ENCODE results near the gene ATP6V1G2. TPM values are rescaled to one million over a fixed set of nuclear protein-coding genes. Genes with fewer than 3 reads are reported as not detected.
A peak's percentile ranks its signal among the peaks of the same experiment; 100 is the strongest.

ATP6V1G2 gene
- total RNA-seq, 4 donors from 2014 or later: 0.82 to 0.95 TPM; not detected in 2

DNA sequence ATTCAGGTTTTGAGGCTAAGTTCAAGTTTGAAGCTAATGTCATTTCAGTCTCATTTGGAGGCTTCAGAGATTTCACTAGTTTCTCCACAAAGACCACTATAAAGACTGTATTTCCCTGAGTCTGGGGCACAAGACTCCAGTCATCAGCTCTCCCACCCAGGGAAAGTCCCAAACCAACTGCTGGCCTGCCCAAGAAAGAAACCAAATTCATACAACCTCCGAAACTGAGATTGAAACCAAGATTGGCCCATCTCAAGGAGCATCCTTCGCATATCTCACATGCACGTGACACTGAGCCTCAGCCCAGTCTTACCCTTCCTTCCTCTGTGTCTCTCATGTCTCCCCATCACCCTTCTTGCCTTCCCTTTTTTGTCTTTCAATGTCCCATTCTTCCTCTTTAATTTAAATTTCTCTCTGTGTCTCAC lies 22.1 kb upstream of the ATP6V1G2 start:
- DNase-seq: peak; percentile 55
- Histone ChIP-seq H3K27me3 (peaks cover 5% of the 10 kb centered on the region), H3K4me3 (no peak overlapping the region), H3K27ac (no peak overlapping the region), H3K9me3 (no peaks in the 10 kb centered on the region), H3K4me1 (peaks cover 0 to 5% (median 0%) of the 10 kb centered on the region in 4 donors), H3K36me3 (no peaks in the 10 kb centered on the region)
- 43 to 64% methylated on average over 2 to 3 of the region's 3 CpGs for WGBS, 2 donors (ENCODE audit: low coverage in 1 of 2)
- TF ChIP-seq POLR2AphosphoS5 (IDR thresholded peaks at IDR 0.05): no peak
- no peak for TF ChIP-seq EP300 (IDR thresholded peaks at IDR 0.05; ENCODE audit: low read depth)
- TF ChIP-seq, protein P1, sequence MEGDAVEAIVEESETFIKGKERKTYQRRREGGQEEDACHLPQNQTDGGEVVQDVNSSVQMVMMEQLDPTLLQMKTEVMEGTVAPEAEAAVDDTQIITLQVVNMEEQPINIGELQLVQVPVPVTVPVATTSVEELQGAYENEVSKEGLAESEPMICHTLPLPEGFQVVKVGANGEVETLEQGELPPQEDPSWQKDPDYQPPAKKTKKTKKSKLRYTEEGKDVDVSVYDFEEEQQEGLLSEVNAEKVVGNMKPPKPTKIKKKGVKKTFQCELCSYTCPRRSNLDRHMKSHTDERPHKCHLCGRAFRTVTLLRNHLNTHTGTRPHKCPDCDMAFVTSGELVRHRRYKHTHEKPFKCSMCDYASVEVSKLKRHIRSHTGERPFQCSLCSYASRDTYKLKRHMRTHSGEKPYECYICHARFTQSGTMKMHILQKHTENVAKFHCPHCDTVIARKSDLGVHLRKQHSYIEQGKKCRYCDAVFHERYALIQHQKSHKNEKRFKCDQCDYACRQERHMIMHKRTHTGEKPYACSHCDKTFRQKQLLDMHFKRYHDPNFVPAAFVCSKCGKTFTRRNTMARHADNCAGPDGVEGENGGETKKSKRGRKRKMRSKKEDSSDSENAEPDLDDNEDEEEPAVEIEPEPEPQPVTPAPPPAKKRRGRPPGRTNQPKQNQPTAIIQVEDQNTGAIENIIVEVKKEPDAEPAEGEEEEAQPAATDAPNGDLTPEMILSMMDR (IDR thresholded peaks at IDR 0.05): no peak
- TF ChIP-seq POLR2A (IDR thresholded peaks at IDR 0.05): no peak
- in situ Hi-C loops (cut with MboI; ENCODE audit: low pct_ligation_motif_present in 1 of 4, low pct_unique_long_range_greater_than_20kb in 1 of 4, low sequenced_read_pairs in 3 of 4): no loop called here
- intact Hi-C loops (cut with DNase I; ENCODE audit: low total_unique reads): no loop called here

DNA sequence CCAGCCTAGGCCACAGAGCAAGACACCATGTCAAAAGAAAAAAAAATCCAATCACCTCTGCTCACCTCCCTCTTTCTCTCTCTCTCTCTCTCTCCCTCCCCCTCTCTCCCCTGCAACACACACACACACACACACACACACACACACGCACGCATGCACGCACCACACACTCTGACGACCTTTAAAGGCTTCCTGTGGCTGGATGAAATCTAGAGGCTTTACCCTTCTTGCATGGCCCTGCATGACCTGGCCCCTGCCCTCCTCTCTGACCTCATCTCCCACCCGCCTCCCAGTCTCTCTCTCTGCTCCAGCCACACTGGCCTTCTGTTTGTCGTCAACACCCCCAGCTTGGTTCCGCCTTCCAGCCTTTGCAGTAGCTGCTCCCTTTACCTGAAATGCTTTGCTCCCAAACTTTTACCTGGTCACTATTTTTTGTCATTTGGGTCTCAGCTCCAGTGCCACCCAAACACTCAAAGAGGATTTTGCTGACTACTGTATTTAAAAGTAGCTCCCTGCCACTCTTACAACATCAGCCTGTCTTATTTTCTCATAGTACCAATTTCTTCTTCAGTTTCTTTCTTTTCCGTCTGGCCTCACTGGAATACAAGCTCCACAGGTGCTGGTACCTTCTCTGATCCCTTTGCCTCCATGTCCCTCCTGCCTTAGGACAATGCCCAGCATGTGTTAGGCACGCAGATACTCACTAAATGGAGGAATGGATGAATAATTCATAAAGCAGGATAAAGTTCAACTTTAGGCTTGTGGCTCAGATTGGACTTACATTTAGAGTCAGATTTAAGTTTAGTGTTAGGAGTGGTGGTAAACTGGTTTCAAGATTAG lies 21.3 kb upstream of the ATP6V1G2 start:
- WGBS, 2 donors (ENCODE audit: low coverage in 1 of 2): 38 to 44% methylated on average over 1 to 9 of the region's 9 CpGs

DNA sequence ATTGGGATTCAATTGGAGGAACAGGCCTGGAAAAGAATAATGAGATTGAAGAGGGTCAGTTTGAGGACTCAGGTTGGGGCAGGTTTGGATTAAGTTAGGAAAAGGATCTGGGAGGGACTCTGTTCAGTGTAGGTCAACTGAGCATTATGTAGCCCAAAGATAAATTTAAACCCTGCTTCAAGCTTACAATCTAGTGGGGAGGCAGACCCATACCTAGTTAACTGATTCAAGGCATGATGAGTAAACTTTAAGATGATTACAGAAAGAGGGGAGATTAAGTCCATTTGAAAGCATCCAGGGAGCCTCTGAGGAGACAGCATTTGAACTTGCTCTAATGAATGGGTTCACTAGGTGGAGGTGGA lies 14.3 kb upstream of the ATP6V1G2 start:
- Histone ChIP-seq H3K27me3 (no peaks in the 10 kb centered on the region), H3K27ac (peak overlapping the region; percentile 32 to 69 (median 63)), H3K4me1 (peaks cover 0 to 35% (median 7%) of the 10 kb centered on the region in 4 donors), H3K9me3 (no peaks in the 10 kb centered on the region), H3K36me3 (peaks cover 0 to 14% (median 6%) of the 10 kb centered on the region in 4 donors), H3K4me3 (no peak overlapping the region)
- TF ChIP-seq EP300 (IDR thresholded peaks at IDR 0.05; ENCODE audit: low read depth): no peak
- in situ Hi-C loops (cut with MboI; ENCODE audit: low pct_ligation_motif_present in 1 of 4, low pct_unique_long_range_greater_than_20kb in 1 of 4, low sequenced_read_pairs in 3 of 4) (no loop called here), intact Hi-C loops (cut with DNase I; ENCODE audit: low total_unique reads) (no loop called here)
- DNase-seq: no peak

More for the DNA sequence above, 21.3 kb upstream of the ATP6V1G2 start:
- Histone ChIP-seq H3K36me3 (no peaks in the 10 kb centered on the region), H3K27ac (no peak overlapping the region), H3K4me1 (peaks cover 0 to 5% (median 0%) of the 10 kb centered on the region in 4 donors), H3K4me3 (no peak overlapping the region), H3K9me3 (no peaks in the 10 kb centered on the region), H3K27me3 (peaks cover 5% of the 10 kb centered on the region)
- no peak for DNase-seq
- intact Hi-C loops (cut with DNase I; ENCODE audit: low total_unique reads): no loop called here
- TF ChIP-seq, protein P1 (IDR thresholded peaks at IDR 0.05): no peak
- TF ChIP-seq EP300 (IDR thresholded peaks at IDR 0.05; ENCODE audit: low read depth) (no peak), POLR2AphosphoS5 (IDR thresholded peaks at IDR 0.05) (no peak), POLR2A (IDR thresholded peaks at IDR 0.05) (no peak)
- in situ Hi-C loops (cut with MboI; ENCODE audit: low pct_ligation_motif_present in 1 of 4, low pct_unique_long_range_greater_than_20kb in 1 of 4, low sequenced_read_pairs in 3 of 4): no loop called here

DNA sequence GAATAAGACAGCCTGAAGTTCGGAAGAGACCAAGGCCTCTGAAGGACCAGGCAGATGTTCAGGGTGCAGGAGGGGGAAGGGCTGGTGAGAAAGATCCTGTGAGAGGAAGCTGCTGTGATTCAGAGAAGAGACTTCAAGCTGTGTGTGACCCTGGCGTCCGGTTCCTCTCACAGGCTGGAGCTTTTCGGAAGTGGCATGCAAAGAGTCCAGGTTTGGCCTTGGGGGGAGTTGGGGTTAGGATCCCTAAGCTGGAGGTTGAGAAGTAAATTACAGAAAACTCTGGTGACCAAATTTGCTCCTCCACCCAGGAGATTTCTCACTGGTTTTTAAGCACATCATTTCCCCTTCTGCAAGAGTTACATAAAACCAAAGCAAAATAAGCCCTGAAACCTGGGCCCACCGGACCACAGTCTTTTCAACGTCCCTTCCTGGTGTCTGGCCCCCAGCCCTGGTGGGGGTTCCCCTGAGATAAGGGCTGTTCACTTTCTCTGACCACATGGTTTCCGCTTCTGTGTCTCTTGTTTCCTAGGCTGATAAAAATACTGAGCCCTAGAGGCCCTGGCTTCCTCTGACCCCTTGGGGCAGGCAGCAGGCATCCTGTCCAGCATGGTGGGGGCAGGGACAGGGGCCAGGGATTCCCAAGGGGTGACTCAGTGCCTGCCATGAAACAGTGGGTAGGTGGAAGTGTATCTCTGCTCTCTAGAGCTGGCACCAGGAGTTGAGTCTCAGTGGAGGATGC lies 13.7 kb upstream of the ATP6V1G2 start:
- intact Hi-C loops (cut with DNase I; ENCODE audit: low total_unique reads) (no loop called here), in situ Hi-C loops (cut with MboI; ENCODE audit: low pct_ligation_motif_present in 1 of 4, low pct_unique_long_range_greater_than_20kb in 1 of 4, low sequenced_read_pairs in 3 of 4) (no loop called here)

DNA sequence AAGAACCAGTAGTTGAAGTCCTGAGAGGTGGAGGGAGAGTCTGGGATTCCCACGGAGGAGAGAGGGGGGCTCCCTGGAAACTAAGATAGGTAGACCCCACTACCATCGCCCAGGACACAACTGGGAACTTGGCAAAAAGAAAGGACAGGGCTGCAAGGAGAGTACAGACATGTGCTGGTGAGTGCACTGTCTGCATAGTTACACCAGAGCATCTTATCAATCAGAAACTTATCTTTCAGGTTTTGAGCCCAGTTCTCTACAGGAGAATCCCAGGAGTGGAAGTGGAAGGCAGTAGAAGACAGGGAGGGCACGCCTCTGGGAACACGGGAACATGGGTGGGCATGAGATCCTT lies 13.2 kb upstream of the ATP6V1G2 start:
- Histone ChIP-seq H3K4me1 (peaks cover 0 to 35% (median 7%) of the 10 kb centered on the region in 4 donors), H3K27me3 (no peaks in the 10 kb centered on the region), H3K4me3 (no peak overlapping the region), H3K9me3 (no peaks in the 10 kb centered on the region), H3K36me3 (peaks cover 0 to 14% (median 6%) of the 10 kb centered on the region in 4 donors), H3K27ac (peak overlapping the region; percentile 32 to 69 (median 63))
- in situ Hi-C loops (cut with MboI; ENCODE audit: low pct_ligation_motif_present in 1 of 4, low pct_unique_long_range_greater_than_20kb in 1 of 4, low sequenced_read_pairs in 3 of 4) (no loop called here), intact Hi-C loops (cut with DNase I; ENCODE audit: low total_unique reads) (no loop called here)
- 45 to 55% methylated on average over 2 to 4 of the region's 4 CpGs for WGBS, 2 donors (ENCODE audit: low coverage in 1 of 2)
- no peak for TF ChIP-seq EP300 (IDR thresholded peaks at IDR 0.05; ENCODE audit: low read depth)
- TF ChIP-seq POLR2A (IDR thresholded peaks at IDR 0.05): no peak
- TF ChIP-seq POLR2AphosphoS5 (IDR thresholded peaks at IDR 0.05): no peak
- TF ChIP-seq, protein P1 (IDR thresholded peaks at IDR 0.05): no peak
- no peak for DNase-seq

More for the DNA sequence above, 13.7 kb upstream of the ATP6V1G2 start:
- peak overlapping the region; percentile 32 to 69 (median 63) for H3K27ac ChIP-seq
- 67% methylated on average over 7 of the region's 7 CpGs; no CpG with 5 or more reads in 1 of the 2 donors for WGBS, 2 donors (ENCODE audit: low coverage in 1 of 2)
- H3K9me3 ChIP-seq: no peaks in the 10 kb centered on the region
- peaks cover 0 to 14% (median 6%) of the 10 kb centered on the region in 4 donors for H3K36me3 ChIP-seq
- H3K27me3 ChIP-seq: no peaks in the 10 kb centered on the region
- DNase-seq: peak; percentile 56
- no peak for TF ChIP-seq EP300 (IDR thresholded peaks at IDR 0.05; ENCODE audit: low read depth)
- TF ChIP-seq POLR2A (IDR thresholded peaks at IDR 0.05): no peak
- peak in 1 of 3 donors; percentile 15 for TF ChIP-seq POLR2AphosphoS5 (IDR thresholded peaks at IDR 0.05)
- H3K4me3 ChIP-seq: no peak overlapping the region
- H3K4me1 ChIP-seq: peaks cover 0 to 35% (median 7%) of the 10 kb centered on the region in 4 donors
